H1 (cell line): Measurements from ENCODE around the gene SH3PXD2A. TPM values are rescaled to one million over a fixed set of nuclear protein-coding genes. Genes with fewer than 3 reads are reported as not detected.

ENCODE experiments used
- polyA plus RNA-seq, 7 experiments: library from polyadenylated mRNA; depleted of rRNA in 3 of 7; stranded (reverse) in 5 of 7; unstranded in 2 of 7; fragments of >200 nt in 5 of 7; fragments of 200-250 nt in 2 of 7; gene quantifications; 1 replicate in 5 of 7; 2 replicates in 1 of 7; 4 replicates in 1 of 7; pipeline versions ENCODE4 v1.2.1 to v1.2.3, GENCODE V29; 2011 to 2013; ENCODE audit warnings: missing spikeins in 2 of 7, mixed read lengths in 2 of 7
- total RNA-seq: library from RNA; stranded (reverse); fragmentation: NEBNext Ultra II Directional; extraction: Animal tissue kit (Norgen Biotek cat#: 25700); gene quantifications from 2 replicates; pipeline ENCODE4 v1.2.1, GENCODE V29; 2021
- TF ChIP-seq, protein P1 (sequence below): fragments of 300-600 bp; sonication (generic); IDR thresholded peaks from 2 replicates; pipeline ENCODE4 v1.7.1; 2012; ENCODE audit warnings: low read length, moderate library complexity, mild to moderate bottlenecking, inconsistent platforms; ENCODE audit not compliant: insufficient replicate concordance

Gene SH3PXD2A
- total and polyA plus RNA-seq, 2 of the 8 experiments (the other 6 are each of a cell fraction or from before 2014, with no cell fraction given), result 5.4 to 16.3 TPM

DNA sequence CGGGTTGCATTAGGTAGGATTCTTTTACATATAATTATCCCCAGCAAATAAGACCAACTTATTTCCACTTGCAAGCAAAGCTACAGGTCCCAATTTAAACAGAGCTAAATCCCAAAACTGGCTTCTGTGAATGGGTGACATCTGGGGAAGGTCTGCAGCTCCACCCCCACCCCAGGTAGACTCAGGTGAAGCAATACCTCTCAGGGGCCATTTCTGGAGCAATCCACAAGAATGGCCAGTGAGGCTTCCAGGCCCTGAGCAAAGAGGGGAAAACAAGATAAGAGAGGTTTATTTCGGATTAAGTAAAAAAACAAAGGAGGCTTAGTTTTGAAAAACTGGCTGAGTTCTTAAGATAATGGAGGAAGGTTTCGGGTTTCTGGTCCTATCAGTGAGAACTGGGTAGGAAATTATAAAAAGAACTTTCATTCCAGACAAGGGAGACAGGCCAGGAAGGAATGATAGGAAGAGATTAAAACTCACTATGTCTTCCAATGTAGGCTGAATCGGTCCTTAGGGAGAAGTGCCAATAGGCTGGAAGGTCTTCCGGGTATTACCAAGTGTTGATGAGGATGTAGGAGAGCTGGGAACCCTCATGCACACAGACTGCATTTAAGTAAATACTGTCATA is 25.4 kb downstream of the SH3PXD2A start (continued):
- TF ChIP-seq, protein P1, sequence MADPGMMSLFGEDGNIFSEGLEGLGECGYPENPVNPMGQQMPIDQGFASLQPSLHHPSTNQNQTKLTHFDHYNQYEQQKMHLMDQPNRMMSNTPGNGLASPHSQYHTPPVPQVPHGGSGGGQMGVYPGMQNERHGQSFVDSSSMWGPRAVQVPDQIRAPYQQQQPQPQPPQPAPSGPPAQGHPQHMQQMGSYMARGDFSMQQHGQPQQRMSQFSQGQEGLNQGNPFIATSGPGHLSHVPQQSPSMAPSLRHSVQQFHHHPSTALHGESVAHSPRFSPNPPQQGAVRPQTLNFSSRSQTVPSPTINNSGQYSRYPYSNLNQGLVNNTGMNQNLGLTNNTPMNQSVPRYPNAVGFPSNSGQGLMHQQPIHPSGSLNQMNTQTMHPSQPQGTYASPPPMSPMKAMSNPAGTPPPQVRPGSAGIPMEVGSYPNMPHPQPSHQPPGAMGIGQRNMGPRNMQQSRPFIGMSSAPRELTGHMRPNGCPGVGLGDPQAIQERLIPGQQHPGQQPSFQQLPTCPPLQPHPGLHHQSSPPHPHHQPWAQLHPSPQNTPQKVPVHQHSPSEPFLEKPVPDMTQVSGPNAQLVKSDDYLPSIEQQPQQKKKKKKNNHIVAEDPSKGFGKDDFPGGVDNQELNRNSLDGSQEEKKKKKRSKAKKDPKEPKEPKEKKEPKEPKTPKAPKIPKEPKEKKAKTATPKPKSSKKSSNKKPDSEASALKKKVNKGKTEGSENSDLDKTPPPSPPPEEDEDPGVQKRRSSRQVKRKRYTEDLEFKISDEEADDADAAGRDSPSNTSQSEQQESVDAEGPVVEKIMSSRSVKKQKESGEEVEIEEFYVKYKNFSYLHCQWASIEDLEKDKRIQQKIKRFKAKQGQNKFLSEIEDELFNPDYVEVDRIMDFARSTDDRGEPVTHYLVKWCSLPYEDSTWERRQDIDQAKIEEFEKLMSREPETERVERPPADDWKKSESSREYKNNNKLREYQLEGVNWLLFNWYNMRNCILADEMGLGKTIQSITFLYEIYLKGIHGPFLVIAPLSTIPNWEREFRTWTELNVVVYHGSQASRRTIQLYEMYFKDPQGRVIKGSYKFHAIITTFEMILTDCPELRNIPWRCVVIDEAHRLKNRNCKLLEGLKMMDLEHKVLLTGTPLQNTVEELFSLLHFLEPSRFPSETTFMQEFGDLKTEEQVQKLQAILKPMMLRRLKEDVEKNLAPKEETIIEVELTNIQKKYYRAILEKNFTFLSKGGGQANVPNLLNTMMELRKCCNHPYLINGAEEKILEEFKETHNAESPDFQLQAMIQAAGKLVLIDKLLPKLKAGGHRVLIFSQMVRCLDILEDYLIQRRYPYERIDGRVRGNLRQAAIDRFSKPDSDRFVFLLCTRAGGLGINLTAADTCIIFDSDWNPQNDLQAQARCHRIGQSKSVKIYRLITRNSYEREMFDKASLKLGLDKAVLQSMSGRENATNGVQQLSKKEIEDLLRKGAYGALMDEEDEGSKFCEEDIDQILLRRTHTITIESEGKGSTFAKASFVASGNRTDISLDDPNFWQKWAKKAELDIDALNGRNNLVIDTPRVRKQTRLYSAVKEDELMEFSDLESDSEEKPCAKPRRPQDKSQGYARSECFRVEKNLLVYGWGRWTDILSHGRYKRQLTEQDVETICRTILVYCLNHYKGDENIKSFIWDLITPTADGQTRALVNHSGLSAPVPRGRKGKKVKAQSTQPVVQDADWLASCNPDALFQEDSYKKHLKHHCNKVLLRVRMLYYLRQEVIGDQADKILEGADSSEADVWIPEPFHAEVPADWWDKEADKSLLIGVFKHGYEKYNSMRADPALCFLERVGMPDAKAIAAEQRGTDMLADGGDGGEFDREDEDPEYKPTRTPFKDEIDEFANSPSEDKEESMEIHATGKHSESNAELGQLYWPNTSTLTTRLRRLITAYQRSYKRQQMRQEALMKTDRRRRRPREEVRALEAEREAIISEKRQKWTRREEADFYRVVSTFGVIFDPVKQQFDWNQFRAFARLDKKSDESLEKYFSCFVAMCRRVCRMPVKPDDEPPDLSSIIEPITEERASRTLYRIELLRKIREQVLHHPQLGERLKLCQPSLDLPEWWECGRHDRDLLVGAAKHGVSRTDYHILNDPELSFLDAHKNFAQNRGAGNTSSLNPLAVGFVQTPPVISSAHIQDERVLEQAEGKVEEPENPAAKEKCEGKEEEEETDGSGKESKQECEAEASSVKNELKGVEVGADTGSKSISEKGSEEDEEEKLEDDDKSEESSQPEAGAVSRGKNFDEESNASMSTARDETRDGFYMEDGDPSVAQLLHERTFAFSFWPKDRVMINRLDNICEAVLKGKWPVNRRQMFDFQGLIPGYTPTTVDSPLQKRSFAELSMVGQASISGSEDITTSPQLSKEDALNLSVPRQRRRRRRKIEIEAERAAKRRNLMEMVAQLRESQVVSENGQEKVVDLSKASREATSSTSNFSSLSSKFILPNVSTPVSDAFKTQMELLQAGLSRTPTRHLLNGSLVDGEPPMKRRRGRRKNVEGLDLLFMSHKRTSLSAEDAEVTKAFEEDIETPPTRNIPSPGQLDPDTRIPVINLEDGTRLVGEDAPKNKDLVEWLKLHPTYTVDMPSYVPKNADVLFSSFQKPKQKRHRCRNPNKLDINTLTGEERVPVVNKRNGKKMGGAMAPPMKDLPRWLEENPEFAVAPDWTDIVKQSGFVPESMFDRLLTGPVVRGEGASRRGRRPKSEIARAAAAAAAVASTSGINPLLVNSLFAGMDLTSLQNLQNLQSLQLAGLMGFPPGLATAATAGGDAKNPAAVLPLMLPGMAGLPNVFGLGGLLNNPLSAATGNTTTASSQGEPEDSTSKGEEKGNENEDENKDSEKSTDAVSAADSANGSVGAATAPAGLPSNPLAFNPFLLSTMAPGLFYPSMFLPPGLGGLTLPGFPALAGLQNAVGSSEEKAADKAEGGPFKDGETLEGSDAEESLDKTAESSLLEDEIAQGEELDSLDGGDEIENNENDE, result no peak
